H1 (cell line): Measurements from ENCODE around the gene ZSCAN25. TPM values are rescaled to one million over a fixed set of nuclear protein-coding genes. Genes with fewer than 3 reads are reported as not detected.

ENCODE experiments used
- CTCF ChIA-PET: fragments of 300-600 bp; sonication (Branson Sonifier 250); formaldehyde crosslinking; loops from one replicate; lab custom pipeline; 2021; ENCODE audit not compliant: partially characterized antibody; lab: Charles Lee
- POLR2A ChIA-PET: fragments of 300-600 bp; sonication (Branson Sonifier 250); formaldehyde crosslinking; loops from one replicate; lab custom pipeline; 2021; ENCODE audit warnings: inconsistent platforms; ENCODE audit not compliant: partially characterized antibody; lab: Charles Lee
- DNase-seq, 2 experiments: peaks; one replicate each; pipeline versions ENCODE4 v3.0.0 to v3.0.0-alpha.2; 2010 to 2022; ENCODE audit warnings: low spot score in 2 of 2, low read depth in 1 of 2, mixed read lengths in 1 of 2
- FAIRE-seq: peaks from 2 replicates; lab custom pipeline; 2011; peaks lifted over from hg19 to GRCh38; lab: Jason Lieb, UNC
- H2AFZ ChIP-seq: 2 replicates; pipeline ENCODE4 v1.8.1; 2012; ENCODE audit warnings: low read length, inconsistent platforms
- H2AK5ac ChIP-seq: 2 replicates; pipeline ENCODE4 v1.6.1; 2013; ENCODE audit warnings: low read depth, low read length
- H2BK120ac ChIP-seq: replicated peaks from 2 replicates; pipeline ENCODE3; 2013; ENCODE audit warnings: low read depth, low read length, inconsistent platforms
- H2BK12ac ChIP-seq: 2 replicates; pipeline ENCODE4 v1.6.1; 2013; ENCODE audit warnings: low read depth, low read length
- H2BK15ac ChIP-seq: 2 replicates; pipeline ENCODE4 v1.6.1; 2013; ENCODE audit warnings: low read length
- H2BK20ac ChIP-seq: 2 replicates; pipeline ENCODE4 v1.6.1; 2013; ENCODE audit warnings: low read length
- H2BK5ac ChIP-seq: 2 replicates; pipeline ENCODE4 v1.6.1; 2013; ENCODE audit warnings: low read depth, low read length
- H3K14ac ChIP-seq: 2 replicates; pipeline ENCODE4 v1.6.1; 2013; ENCODE audit warnings: inconsistent platforms; ENCODE audit not compliant: insufficient read length
- H3K18ac ChIP-seq: 2 replicates; pipeline ENCODE4 v1.6.1; 2013; ENCODE audit warnings: low read length; ENCODE audit errors: extremely low read depth
- H3K23ac ChIP-seq: 2 replicates; pipeline ENCODE4 v1.6.1; 2013; ENCODE audit warnings: inconsistent platforms; ENCODE audit not compliant: insufficient read length
- H3K23me2 ChIP-seq: 2 replicates; pipeline ENCODE4 v1.6.1; 2013; ENCODE audit warnings: low read depth, low read length
- H3K27ac ChIP-seq: 2 replicates; pipeline ENCODE4 v1.6.1; 2011; ENCODE audit warnings: low read depth, low read length, inconsistent platforms
- H3K27me3 ChIP-seq, 4 experiments: replicated peaks in 1 of 4; 1 replicate in 1 of 4; 2 replicates in 3 of 4; pipeline versions ENCODE4 v1.6.1 to v1.8.1; 2011 to 2013; ENCODE audit warnings: low read length in 3 of 4, mild to moderate bottlenecking in 3 of 4, inconsistent platforms in 2 of 4, mixed read lengths in 2 of 4, moderate library complexity in 1 of 4; ENCODE audit not compliant: control insufficient read depth in 3 of 4, insufficient read depth in 3 of 4; ENCODE audit errors: extremely low read depth in 1 of 4
- H3K36me3 ChIP-seq, 4 experiments: 2 replicates each; pipeline versions ENCODE4 v1.6.1 to v1.8.1; 2011 to 2013; ENCODE audit warnings: mild to moderate bottlenecking in 4 of 4, low read length in 3 of 4, moderate library complexity in 2 of 4, control low read depth in 1 of 4, inconsistent platforms in 1 of 4; ENCODE audit not compliant: insufficient read depth in 4 of 4, control insufficient read depth in 2 of 4
- H3K4ac ChIP-seq: replicated peaks from 2 replicates; pipeline ENCODE3; 2013; ENCODE audit warnings: low read length, low read depth, mixed read lengths, inconsistent platforms; ENCODE audit not compliant: insufficient read length
- H3K4me1 ChIP-seq, 4 experiments: replicated peaks in 1 of 4; 1 replicate in 1 of 4; 2 replicates in 3 of 4; pipeline versions ENCODE4 v1.6.1 to v1.8.1; 2011 to 2013; ENCODE audit warnings: low read length in 3 of 4, inconsistent platforms in 2 of 4, mixed read lengths in 1 of 4; ENCODE audit not compliant: insufficient read depth in 4 of 4, control insufficient read depth in 3 of 4
- H3K4me2 ChIP-seq, 2 experiments: 2 replicates each; pipeline versions ENCODE4 v1.6.1 to v1.8.1; 2011 to 2013; ENCODE audit warnings: low read depth in 2 of 2, low read length in 2 of 2, control low read depth in 1 of 2, inconsistent platforms in 1 of 2, mild to moderate bottlenecking in 1 of 2; ENCODE audit not compliant: insufficient read depth in 1 of 2
- H3K4me3 ChIP-seq, 4 experiments: fragments of 200-600, 300-600 bp in 1 of 4; sonication (generic), shearing (Covaris generic), sonication (Bioruptor Twin) in 1 of 4; 2 replicates each; pipeline versions ENCODE4 v1.5.1 to v1.8.1; 2011 to 2016; ENCODE audit warnings: low read length in 4 of 4, low read depth in 3 of 4, control low read depth in 2 of 4, inconsistent platforms in 2 of 4, mild to moderate bottlenecking in 2 of 4, mixed read lengths in 1 of 4, moderate library complexity in 1 of 4; ENCODE audit not compliant: insufficient read depth in 2 of 4; ENCODE audit errors: extremely low read depth in 1 of 4
- H3K56ac ChIP-seq: replicated peaks from 2 replicates; pipeline ENCODE3; 2013; ENCODE audit warnings: low read depth, mild to moderate bottlenecking, mixed read lengths, low read length, inconsistent platforms; ENCODE audit not compliant: insufficient read length
- H3K79me1 ChIP-seq: 2 replicates; pipeline ENCODE4 v1.6.1; 2013; ENCODE audit warnings: low read depth, low read length, control low read depth
- H3K79me2 ChIP-seq, 2 experiments: 2 replicates each; pipeline versions ENCODE4 v1.6.1 to v1.8.1; 2012 to 2013; ENCODE audit warnings: low read length in 2 of 2, mild to moderate bottlenecking in 2 of 2, inconsistent platforms in 1 of 2; ENCODE audit not compliant: insufficient read depth in 2 of 2, control insufficient read depth in 1 of 2
- H3K9ac ChIP-seq, 4 experiments: replicated peaks in 1 of 4; 1 replicate in 1 of 4; 2 replicates in 3 of 4; pipeline versions ENCODE4 v1.6.1 to v1.8.1; 2011 to 2013; ENCODE audit warnings: low read depth in 3 of 4, low read length in 3 of 4, control low read depth in 2 of 4, mild to moderate bottlenecking in 2 of 4, moderate library complexity in 2 of 4, inconsistent platforms in 1 of 4; ENCODE audit errors: extremely low read depth in 1 of 4
- H3K9me3 ChIP-seq, 2 experiments: 2 replicates each; pipeline versions ENCODE4 v1.6.1 to v1.8.1; 2012 to 2013; ENCODE audit warnings: mild to moderate bottlenecking in 2 of 2, moderate library complexity in 2 of 2, control low read depth in 1 of 2, inconsistent platforms in 1 of 2, low read depth in 1 of 2, low read length in 1 of 2, mixed read lengths in 1 of 2; ENCODE audit not compliant: insufficient read depth in 2 of 2
- H4K20me1 ChIP-seq, 2 experiments: replicated peaks in 1 of 2; 2 replicates each; pipeline versions ENCODE3 to v1.8.1; 2011 to 2013; ENCODE audit warnings: inconsistent platforms in 2 of 2, low read length in 2 of 2, mild to moderate bottlenecking in 1 of 2; ENCODE audit not compliant: insufficient read depth in 2 of 2, control insufficient read depth in 1 of 2
- H4K5ac ChIP-seq: 2 replicates; pipeline ENCODE4 v1.6.1; 2013; ENCODE audit warnings: low read length, low read depth, mixed read lengths, inconsistent platforms; ENCODE audit not compliant: insufficient read length
- H4K8ac ChIP-seq: 2 replicates; pipeline ENCODE4 v1.8.0; 2013; ENCODE audit warnings: mild to moderate bottlenecking, moderate library complexity, low read length, inconsistent platforms; ENCODE audit not compliant: insufficient read depth; ENCODE audit errors: extremely low read depth
- H4K91ac ChIP-seq: replicated peaks from 2 replicates; pipeline ENCODE3; 2013; ENCODE audit warnings: low read length, mixed read lengths, inconsistent platforms; ENCODE audit not compliant: insufficient read length
- ASH2L ChIP-seq: fragments of 200-600, 300-600 bp; sonication (generic); IDR thresholded peaks from one replicate; pipeline ENCODE4 v1.7.1; 2017; ENCODE audit warnings: low read length
- CHD1 ChIP-seq: IDR thresholded peaks from 2 replicates; pipeline ENCODE4 v1.6.1; 2012; ENCODE audit warnings: low read depth, low read length, improper control_type of control experiment
- WGBS, 2 experiments: shearing (Covaris generic) in 1 of 2; methylation state at CpG; one replicate each; pipeline versions ENCODE4 v1.1.6 to v1.1.7; 2013 to 2015; ENCODE audit warnings: low lambda C conversion rate in 2 of 2, mixed read lengths in 2 of 2, inconsistent platforms in 1 of 2, low coverage in 1 of 2, missing lambda C conversion rate in 1 of 2; ENCODE audit not compliant: insufficient replicate concordance in 2 of 2, insufficient coverage in 1 of 2, insufficient read length in 1 of 2; ENCODE audit errors: extremely low coverage in 1 of 2, missing lambda C conversion rate in 1 of 2; 5-methylcytosine and 5-hydroxymethylcytosine counted together
- polyA plus RNA-seq, 7 experiments: library from polyadenylated mRNA; depleted of rRNA in 3 of 7; stranded (reverse) in 5 of 7; unstranded in 2 of 7; fragments of >200 nt in 5 of 7; fragments of 200-250 nt in 2 of 7; gene quantifications; 1 replicate in 5 of 7; 2 replicates in 1 of 7; 4 replicates in 1 of 7; pipeline versions ENCODE4 v1.2.1 to v1.2.3, GENCODE V29; 2011 to 2013; ENCODE audit warnings: missing spikeins in 2 of 7, mixed read lengths in 2 of 7
- total RNA-seq: library from RNA; stranded (reverse); fragmentation: NEBNext Ultra II Directional; extraction: Animal tissue kit (Norgen Biotek cat#: 25700); gene quantifications from 2 replicates; pipeline ENCODE4 v1.2.1, GENCODE V29; 2021

Gene ZSCAN25
- total and polyA plus RNA-seq, 2 of the 8 experiments (the other 6 are each of a cell fraction or from before 2014, with no cell fraction given): 10.1 to 18.6 TPM

GRCh38 chr7:99614495-99614894, 2.3 kb upstream of the ZSCAN25 start:
- Histone ChIP-seq H3K4me2 (no peak overlapping the region), H4K91ac (no peak overlapping the region), H3K4ac (no peak overlapping the region), H2BK120ac (no peak overlapping the region), H3K23ac (no peak overlapping the region), H3K79me1 (peaks cover 8% of the 10 kb centered on the region), H2BK5ac (no peak overlapping the region), H2BK15ac (no peak overlapping the region), H3K18ac (no peak overlapping the region), H4K5ac (no peak overlapping the region), H2AK5ac (no peak overlapping the region), H3K56ac (no peak overlapping the region), H4K20me1 (peaks cover 0 to 4% of the 10 kb centered on the region in 2 experiments), H2BK20ac (no peak overlapping the region), H2AFZ (no peak overlapping the region), H4K8ac (no peak overlapping the region), H2BK12ac (no peak overlapping the region), H3K27me3 (peaks cover 0 to 3% (median 1%) of the 10 kb centered on the region in 4 experiments; a peak in 1 of 7 replicates), H3K14ac (no peak overlapping the region), H3K9ac (no peak overlapping the region), H3K4me3 (no peak overlapping the region), H3K23me2 (peaks cover 7% of the 10 kb centered on the region), H3K36me3 (peaks cover under 1 to 12% (median 8%) of the 10 kb centered on the region in 4 experiments; a peak in 6 of 8 replicates), H3K27ac (no peak overlapping the region), H3K9me3 (no peaks in the 10 kb centered on the region), H3K4me1 (no peaks in the 10 kb centered on the region; a peak in 2 of 7 replicates), H3K79me2 (peaks cover 0 to 12% of the 10 kb centered on the region in 2 experiments; a peak in 1 of 4 replicates)
- no peak for DNase-seq
- WGBS, 2 experiments: 89% methylated on average over 3 of the region's 3 CpGs; no CpG with 5 or more reads in 1 of the 2 experiments
- CTCF ChIA-PET: interaction anchor here (1.2 to 3.7 kb wide), 5 partner anchors 8 to 380 kb away, joined by 3 to 28 read pairs (median 13); partner anchors contain the start of gene ZNF655
- FAIRE-seq: no peak
- POLR2A ChIA-PET: no interaction called here
- no peak for TF ChIP-seq ASH2L
- no peak for TF ChIP-seq CHD1
